HEK293T (cell line): Measurements from ENCODE around the gene CLK3.

Experiments
- ARNT ChIP-seq: fragments of 450-650 bp; IDR thresholded peaks from 2 replicates; pipeline ENCODE4 v1.6.1; 2017; ENCODE audit warnings: mild to moderate bottlenecking
- BHLHE40 ChIP-seq: fragments of 450-650 bp; IDR thresholded peaks from 2 replicates; pipeline ENCODE4 v1.6.1; 2016; ENCODE audit warnings: mild to moderate bottlenecking, moderate library complexity, borderline replicate concordance
- CTBP1 ChIP-seq: fragments of 450-650 bp; IDR thresholded peaks from 2 replicates; pipeline ENCODE4 v1.6.1; 2016; ENCODE audit warnings: borderline replicate concordance
- FOXA1 ChIP-seq: fragments of 450-650 bp; IDR thresholded peaks from 2 replicates; pipeline ENCODE4 v1.6.1; 2016; ENCODE audit warnings: mild to moderate bottlenecking
- FOXK2 ChIP-seq: fragments of 450-650 bp; IDR thresholded peaks from 2 replicates; pipeline ENCODE4 v1.6.1; 2016; ENCODE audit warnings: mild to moderate bottlenecking
- FOXM1 ChIP-seq: fragments of 450-650 bp; IDR thresholded peaks from 2 replicates; pipeline ENCODE4 v1.6.1; 2017; ENCODE audit warnings: mild to moderate bottlenecking, borderline replicate concordance
- SP1 ChIP-seq: fragments of 450-650 bp; IDR thresholded peaks from 2 replicates; pipeline ENCODE4 v1.6.1; 2017
- SUZ12 ChIP-seq: fragments of 450-650 bp; IDR thresholded peaks from 2 replicates; pipeline ENCODE4 v1.6.1; 2016; ENCODE audit warnings: mild to moderate bottlenecking
- TARDBP ChIP-seq: fragments of 450-650 bp; IDR thresholded peaks from 2 replicates; pipeline ENCODE4 v1.6.1; 2016
- ZNF384 ChIP-seq: fragments of 450-650 bp; IDR thresholded peaks from 2 replicates; pipeline ENCODE4 v1.6.1; 2016
- TF ChIP-seq, protein P1 (sequence below): fragments of 450-650 bp; IDR thresholded peaks from 2 replicates; pipeline ENCODE4 v1.6.1; 2016

DNA sequence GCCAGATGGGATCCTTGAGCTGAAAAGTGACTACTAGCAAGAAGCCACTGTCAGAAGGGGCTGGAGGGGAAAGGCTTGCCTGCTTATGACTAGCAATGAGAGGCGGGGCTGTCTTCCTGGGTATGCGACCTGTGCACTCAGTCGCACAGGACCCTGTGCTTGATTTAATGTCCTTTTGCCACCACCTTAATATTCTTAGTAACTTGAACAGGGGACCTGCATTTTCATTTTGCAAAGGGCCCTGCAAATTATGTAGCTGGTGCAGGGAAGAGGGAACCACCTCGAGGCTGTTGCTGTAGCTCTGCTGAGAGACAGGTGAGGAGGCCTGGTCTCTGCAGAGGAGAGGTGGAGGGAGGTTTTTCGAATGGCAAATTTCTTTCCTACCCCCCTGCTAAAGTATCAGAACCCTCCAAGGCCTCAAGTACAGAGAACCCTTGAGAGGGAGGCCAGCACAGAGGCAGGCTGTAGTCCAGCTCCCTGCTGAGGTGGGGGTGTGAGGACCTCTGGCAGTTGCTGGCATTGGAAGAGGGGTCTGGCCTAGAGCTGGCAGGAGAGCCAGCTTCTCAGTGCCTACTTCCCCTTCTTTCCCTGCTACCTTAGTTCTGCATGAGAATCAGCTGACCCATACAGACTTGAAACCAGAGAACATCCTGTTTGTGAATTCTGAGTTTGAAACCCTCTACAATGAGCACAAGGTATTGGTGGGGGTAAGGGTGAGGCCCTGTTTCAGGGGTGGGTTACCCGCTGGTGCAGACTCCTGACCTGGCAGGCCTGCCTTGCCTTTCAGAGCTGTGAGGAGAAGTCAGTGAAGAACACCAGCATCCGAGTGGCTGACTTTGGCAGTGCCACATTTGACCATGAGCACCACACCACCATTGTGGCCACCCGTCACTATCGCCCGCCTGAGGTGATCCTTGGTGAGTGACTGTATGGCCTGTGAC lies 11.4 kb downstream of the CLK3 start:
- TF ChIP-seq BHLHE40: no peak
- no peak for TF ChIP-seq TARDBP
- no peak for TF ChIP-seq FOXA1
- TF ChIP-seq FOXK2: no peak
- no peak for TF ChIP-seq ARNT
- no peak for TF ChIP-seq ZNF384
- TF ChIP-seq SP1: no peak
- no peak for TF ChIP-seq SUZ12
- TF ChIP-seq FOXM1: no peak
- TF ChIP-seq, protein P1, sequence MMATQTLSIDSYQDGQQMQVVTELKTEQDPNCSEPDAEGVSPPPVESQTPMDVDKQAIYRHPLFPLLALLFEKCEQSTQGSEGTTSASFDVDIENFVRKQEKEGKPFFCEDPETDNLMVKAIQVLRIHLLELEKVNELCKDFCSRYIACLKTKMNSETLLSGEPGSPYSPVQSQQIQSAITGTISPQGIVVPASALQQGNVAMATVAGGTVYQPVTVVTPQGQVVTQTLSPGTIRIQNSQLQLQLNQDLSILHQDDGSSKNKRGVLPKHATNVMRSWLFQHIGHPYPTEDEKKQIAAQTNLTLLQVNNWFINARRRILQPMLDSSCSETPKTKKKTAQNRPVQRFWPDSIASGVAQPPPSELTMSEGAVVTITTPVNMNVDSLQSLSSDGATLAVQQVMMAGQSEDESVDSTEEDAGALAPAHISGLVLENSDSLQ: no peak
- no peak for TF ChIP-seq CTBP1
